Activated CD4-positive, alpha-beta T cell treated with anti-CD3 and anti-CD28 coated beads for 48 hours (primary cell): ENCODE results near the gene ABCA6.
"Not testable (repeated sequence)": the region's sequence is repeated elsewhere in the genome, so short reads cannot be mapped to it uniquely, and the experiment has no call there.

Experiments used
- DNase-seq: peaks from one replicate; pipeline ENCODE4 v3.0.0-alpha.2; 2020

ABCA6 gene

DNA sequence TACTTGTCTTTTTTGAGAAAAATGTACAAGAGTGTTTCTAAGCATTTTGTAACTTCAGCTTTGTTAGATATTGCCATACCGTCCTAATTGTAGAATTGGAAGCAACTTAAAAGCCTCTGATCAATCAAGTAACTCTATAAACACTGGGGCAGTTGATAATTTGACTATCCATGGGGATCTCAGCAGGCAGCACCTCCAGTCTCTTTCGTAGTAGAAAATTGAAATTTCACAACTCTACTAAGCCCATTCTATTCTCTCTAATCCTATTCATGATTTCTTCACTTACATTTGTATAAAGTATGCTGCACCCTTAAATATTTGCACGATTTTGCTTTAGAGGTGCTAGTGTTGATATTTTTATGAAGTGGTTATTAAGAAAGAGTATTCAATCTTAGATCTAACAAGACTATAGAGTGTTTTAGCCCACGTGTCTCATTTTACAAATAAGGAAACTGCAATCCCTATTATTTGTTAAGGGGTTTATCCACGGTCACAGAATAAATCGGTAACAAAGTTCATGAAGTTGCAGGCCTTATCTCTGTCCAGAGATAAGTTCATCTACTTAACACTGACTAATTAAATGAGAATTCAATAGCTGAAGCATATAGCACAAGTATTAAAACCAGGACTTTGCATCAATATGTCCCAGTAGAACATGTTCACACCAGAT is 10.9 kb downstream of the ABCA6 start:
- no peak for DNase-seq

DNA sequence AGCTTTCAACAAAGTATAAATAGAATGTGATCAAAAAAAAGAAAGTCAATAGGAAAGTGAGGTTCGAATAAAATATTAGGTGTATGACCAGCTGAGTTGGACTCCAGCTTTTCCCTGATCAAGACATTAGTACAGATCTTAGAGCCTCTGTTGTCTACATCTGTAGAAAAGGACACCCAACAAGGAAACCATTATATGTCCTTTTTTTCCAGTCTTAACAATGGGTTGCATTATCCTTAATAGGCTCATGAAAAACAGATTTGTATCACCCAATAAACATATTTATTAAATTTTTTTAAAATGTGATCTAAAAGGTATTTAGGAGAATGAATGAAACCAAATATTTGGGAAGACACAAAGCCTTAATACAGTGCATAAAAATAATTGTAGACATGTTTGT is 18.1 kb downstream of the ABCA6 start:
- DNase-seq: no peak

DNA sequence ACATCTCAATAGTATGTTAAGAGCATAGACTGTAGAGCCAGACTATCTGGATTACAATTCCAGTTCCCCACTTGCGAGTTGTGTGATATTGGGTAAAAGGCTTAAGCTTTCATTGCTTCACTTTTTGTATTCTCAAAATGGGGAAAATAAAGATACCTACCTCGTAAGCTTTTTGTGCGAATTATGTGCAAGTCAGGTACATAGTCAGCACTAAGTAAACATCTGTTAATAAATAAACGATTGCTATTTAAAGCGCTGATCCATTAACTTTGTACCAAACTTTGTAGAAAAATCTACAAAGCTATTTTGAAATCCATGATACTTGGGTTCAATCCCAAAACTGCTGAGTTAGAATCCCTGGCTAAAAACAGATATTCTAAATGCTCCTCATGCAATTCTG is 19.6 kb downstream of the ABCA6 start:
- DNase-seq: no peak

DNA sequence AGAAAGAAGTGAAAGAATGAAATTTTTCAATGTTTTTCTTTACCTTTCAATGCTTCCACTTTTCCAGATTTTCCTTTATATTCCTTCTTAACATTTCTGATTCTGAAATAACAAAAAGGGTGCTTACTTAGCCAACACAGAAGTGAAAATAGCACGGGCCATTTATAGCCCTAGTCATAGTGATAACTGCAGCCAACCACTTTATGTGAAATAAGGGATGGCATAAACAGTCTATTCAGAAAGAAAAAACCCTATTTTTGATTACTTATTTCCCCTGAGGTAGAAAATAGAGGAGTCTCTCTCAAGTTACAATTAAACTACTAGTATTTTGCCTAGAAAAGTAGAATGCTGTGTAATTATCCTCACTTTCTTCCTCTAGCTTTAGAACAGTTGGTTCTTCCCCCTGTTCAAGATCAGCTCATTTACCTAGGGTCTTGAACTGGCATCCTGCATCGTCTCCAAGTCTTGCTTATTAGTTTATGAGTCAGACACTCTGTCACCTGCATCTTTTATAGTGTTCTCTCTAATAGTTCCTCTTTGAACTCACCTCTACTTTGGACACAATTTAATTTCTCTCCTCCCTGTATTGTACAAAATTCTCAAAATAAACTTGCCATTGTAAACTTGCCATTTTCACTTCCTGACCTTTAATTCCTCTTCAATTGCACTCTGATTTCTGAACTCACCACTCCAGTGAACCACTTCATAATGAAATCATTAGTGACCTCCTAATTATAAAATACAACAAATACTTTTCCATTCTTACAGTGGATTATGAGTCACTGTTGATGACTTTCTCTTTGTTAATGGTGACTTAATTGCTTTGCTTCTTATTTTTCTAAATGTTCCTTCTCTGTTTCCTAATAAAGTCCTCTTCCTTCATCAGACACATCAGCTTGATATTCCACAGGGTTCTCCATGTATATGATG is 23.6 kb downstream of the ABCA6 start:
- no peak for DNase-seq

DNA sequence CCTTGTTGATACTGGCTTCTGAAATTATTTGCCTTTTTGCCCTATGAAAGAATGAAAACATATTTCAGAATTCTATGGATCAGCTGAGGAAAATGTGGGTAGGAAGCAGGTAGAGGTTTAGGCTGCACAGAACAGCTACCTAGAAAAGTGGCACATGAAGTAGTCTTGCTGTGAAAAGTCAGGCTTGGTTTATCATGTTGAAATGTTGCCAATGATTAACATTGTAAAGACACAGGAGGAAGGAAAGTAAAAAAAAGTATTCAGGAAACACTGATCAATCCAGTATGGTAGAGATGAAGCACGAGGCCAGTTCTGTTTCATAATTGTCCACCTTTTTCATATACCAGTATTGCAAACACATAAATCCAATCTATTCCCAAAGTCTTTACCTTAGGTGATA is 29.9 kb downstream of the ABCA6 start:
- no peak for DNase-seq

DNA sequence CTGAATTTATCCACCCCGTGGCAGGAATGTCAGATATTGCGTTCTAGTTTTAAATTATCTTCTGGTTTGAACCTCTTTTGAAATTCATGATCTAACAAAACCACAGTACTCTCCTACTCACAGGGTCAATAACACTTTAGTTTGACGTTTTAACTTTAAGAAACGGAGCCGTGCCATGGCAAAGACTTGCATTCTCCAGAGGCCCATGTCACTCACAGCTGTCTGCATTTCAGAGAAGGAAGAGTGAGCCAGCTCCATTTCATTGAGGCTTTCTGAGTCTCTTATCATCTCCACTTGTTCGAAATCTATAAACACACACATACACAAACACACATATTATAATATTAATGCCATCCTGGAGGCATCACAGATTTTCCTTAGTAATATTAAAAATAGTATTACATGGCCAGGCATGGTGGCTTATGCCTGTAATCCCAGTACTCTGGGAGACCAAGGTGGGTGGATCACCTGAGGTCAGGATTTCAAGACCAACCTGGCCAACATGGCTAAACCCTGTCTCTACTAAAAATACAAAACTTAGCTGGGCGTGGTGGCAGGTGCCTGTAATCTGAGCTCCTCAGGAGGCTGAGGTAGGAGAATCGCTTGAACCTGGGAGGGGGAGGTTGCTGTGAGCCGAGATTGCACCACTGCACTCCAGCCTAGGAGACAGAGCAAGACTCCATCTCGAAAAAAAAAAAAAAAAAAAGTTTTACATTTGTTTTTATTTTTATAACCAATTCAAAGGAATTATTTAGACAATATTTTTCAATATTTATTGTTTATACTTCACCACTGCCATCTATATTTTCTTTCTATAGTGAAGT is 35.6 kb downstream of the ABCA6 start:
- DNase-seq: no peak

DNA sequence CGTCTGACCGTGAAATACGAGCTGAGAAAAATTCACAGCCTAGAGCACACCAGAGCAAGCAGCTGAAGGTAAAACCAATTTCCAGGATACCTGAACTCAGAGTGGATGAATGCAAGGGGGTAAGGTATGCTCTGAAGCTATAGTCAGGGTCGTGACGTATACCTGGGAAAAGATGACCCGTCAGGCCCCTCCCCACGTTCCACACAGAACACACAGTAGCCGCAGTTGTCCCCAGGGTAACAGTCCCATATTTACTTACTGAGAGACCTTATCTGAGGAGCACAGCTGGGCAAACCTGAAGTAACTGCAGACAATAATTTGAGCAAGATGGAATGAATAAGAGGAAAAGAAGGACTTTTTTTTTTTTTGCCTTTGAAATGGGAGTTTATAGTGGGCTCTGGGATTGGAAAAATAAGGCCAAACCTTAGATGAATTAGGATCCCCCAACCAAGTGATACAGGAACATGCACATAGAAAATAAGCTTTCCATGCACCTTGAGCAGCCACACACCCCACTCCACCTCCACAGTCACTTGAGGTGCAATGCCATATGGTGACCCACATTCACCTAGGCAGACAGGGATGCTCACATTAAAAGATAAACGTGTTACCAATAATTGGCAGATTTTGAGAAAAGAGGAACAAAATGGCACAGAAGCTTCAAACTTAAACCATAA is 38.0 kb downstream of the ABCA6 start:
- no peak for DNase-seq

DNA sequence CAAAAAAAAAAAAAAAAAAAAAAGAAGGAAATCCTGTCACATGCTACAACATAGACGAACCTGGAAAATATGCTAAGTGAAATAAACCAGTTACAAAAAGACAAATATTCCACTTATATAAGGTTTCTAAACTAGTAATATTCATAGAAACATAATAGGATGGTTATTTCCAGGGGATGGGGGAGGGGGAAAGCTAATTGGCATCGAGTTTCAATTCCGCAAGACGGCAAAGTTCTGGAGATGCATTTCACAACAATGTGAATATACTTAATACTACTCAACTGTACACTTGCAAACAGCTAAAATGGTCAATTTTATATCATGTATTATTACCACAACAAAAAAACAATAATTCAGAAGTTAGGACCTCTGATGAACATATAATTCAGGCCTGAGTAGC is 43.1 kb downstream of the ABCA6 start:
- no peak for DNase-seq

DNA sequence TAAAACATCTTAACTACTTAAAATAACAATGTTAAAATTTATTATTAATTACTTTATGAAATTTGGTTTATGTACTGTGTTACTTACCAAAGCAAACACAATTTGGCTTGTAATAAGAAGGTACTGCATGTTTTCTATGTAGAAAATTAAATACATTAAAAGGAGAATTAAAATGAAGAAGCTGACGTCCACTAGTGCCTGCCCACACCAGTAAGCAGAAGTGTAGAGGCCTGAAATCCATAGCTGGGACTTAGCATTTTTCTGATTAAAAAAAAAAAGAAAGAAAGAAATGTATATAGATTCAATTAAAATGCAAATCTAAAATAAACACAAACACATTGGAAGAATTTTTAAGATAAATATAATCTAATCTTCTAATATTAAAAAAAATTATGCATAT is 45.2 kb downstream of the ABCA6 start:
- DNase-seq: no peak

DNA sequence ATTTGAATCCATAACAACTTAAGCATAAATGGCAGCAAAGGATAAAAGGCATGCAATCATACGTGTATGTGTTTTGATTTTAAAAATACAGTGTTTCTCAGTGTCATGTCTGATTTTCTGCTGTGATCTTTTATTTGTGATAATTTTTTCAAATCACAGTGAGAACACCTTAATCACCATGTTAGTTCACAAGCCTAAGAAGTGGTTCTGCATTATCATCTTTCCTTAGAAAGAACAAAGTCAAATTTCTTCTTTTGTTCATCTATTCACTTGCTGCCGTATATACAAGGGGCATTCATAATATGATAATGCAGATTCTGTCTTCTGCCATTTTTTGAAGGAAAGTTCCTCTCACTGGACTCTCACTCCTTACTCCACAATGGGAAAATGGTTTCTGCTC is 47.7 kb downstream of the ABCA6 start:
- DNase-seq: no peak

DNA sequence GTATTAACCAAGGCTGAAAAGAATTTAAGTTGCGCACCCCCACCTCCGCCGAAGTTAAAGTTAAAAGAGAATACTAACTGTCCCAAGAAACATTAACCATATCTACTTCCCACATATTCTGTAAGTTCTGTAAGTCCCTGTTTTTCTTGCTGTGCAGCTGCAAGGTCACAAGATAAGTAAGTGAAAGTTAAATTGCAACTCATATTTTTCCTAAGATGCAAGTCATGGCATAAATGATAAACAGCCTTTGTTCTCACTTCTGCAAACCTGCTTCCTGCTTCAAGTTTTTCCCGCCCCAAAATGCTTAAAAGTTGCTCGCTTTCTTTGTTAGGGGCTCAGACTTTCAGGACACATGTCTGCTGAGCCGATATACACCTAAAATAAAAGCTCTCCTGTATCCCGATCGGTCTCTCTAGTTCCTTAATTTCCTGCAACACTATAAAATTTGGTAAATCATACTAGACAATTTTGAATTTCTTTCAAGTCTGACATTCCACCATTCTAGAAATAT is 48.4 kb downstream of the ABCA6 start:
- no peak for DNase-seq

DNA sequence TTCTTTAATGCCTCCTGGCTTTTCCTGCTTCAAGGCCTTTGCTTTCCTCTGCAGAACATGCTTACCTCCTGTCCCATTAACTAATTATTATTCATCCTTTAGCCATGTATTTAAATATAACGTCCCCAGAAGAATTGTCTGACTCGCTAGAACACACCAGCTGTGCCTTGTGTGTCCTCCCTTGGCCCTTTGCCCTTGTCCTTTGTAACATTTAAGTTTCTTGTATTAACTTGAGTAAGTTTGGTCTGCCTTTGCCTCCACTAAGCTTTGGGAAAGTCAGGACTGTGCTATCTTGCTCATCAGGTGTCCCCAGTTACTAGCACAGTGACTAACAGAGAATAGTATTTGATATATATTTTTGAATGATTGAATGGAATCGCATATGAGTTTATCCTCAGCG is 51.3 kb downstream of the ABCA6 start:
- no peak for DNase-seq

DNA sequence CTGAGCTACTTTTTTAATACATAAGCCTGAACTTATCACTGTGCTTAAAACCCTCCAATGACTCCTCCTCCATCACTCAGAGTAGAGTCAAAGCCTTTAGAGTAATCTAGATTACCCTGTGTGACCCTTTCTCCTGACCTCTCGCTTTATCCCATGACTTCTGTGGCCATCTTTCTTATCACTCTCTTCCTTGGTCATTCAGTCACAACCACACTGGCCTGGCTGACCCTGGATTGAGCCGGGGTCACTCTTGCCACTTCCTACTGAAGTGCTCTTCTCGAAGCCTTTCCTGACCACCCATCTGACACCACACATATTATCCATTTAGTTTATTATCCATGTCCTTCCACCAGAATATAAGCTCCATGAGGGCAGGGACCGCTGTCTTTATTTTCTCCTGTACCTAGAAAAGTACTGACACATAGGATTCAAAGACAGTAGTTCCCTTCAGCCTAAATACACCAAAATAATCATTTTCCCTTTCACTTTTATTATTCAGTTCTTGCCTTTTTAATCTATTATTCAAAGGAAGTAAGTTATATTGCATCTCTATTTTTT is 53.0 kb downstream of the ABCA6 start:
- no peak for DNase-seq

DNA sequence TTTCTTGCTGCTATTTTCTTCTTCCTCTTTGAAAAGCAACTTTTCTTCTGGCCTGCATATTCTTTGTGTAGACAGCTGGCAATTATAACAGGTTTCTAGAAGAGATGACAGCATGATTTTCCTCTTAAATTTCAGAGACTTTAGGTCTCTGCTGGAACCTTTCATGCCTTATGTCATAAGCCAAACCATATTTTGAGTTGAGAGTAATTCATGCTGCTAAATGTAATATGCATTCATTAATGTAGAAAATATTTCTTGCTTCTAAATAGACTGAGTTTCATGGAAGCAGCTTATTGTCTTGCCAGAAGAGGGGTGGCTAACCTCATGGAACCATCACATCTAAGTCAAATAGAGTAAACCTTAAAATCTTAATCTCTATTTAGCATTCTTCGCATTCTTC is 55.1 kb downstream of the ABCA6 start:
- no peak for DNase-seq

DNA sequence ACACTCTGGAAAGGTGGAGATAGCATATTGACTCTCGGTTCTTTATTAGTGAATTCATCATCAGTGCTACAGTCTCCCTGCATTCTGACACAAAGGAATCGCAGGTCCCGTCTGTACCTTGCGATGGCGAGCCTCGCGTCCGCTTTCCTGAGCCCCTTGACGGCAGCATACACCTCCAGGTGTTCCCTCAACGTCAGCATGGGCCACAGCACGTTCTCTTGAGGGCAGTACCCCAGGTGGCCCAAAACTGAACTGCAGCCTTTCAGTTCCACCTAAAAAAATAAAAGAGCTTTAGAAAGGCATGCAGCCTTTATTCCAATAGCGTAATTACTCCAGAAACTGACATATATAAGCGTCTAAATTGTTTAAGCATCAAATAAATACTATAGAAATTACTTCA is 56.8 kb downstream of the ABCA6 start:
- DNase-seq: peak; percentile 2

DNA sequence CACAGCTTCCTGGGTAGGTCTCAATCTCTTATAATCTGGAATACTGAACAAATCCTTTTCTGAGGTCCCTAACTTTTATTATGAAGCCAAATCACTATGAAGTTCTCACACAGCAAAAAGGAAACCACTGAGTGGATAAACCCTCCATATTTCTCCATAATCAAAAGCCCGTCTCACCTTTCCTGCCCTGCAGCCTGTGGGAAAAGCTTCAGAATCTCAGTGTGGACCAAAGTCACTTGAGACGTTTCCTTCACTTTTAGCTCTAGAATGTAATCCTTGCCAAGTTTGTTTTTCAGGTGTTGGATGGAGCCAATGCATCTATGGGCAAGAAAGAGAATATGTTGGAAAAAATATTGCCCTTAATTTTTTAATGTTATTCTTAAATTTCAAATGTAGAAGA is 59.0 kb downstream of the ABCA6 start:
- no peak for DNase-seq

DNA sequence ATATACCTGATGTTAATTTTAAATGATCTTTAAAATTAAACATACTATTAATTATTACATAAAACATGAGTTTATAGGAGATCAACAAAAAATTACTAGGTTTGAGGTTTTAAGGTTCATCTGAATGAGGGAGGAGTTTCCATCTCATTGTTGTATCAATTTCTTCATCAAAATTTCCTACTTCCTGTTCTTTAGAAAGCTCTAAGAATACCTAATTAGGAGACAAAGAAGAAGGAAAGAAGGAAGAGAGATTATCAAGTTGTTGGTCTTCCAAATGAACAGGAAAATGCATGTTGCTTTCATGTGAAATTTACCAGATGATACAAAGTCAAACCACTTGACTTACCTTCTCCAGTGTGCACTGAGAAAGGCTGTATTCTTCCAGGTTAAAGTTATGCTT is 62.8 kb downstream of the ABCA6 start:
- no peak for DNase-seq

DNA sequence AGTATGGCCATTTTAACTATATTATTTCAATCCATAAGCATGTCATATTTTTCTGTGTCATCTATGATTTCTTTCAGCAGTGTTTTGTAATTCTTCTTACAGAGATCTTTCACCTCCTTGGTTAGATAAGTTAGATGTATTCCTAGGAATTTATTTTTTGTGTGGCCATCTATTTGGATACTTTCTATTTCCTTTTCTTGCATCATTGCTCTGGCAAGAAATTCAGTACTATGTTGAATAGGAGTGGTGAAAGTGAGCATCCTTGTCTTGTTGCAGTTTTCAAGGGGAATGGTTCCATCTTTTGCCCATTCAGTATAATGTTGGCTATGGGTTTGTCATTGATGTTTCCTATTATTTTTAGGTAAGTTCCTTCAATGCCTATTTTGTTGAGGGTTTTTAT is 65.9 kb downstream of the ABCA6 start:
- DNase-seq: no peak

DNA sequence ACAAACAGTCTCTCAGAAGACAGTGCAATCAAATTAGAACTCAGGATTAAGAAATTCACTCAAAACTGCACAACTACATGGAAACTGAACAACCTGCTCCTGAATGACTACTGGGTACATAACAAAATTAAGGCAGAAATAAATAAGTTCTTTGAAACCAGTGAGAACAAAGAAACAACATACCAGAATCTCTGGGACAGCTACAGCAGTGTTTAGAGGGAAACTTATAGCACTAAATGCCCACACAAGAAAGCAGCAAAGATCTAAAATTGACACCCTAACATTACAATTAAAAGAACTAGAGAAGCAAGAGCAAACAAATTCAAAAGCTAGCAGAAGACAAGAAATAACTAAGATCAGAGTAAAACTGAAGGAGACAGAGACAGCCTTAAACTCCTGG is 68.3 kb downstream of the ABCA6 start:
- not testable (repeated sequence) for DNase-seq

DNA sequence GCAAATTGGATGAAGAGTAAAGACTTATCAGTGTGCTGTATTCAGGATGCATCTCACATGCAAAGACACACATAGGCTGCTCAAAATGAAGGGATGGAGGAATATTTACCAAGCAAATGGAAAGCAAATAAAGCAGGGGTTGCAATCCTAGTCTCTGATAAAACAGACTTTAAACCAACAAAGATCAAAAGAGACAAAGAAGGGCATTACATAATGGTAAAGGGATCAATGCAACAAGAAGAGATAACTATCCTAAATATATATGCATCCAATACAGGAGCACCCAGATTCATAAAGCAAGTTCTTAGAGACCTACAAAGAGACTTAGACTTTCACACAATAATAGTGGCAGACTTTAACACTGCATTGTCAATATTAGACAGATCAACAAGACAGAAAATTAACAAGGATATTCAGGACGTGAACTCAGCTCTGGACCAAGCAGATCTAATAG is 68.9 kb downstream of the ABCA6 start:
- DNase-seq: not testable (repeated sequence)

DNA sequence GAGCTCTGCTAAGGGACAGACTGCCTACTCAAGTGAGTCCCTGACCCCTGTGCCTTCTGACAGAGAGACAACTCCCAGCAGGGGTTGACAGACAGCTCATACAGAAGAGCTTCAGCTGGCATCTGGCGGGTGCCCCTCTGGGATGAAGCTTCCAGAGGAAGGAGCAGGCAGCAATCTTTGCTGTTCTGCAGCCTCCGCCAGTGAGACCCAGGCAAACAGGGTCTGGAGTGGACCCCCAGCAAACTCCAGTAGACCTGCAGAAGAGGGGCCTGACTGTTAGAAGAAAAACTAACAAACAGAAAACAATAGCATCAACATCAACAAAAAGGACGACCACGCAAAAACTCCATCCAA is 70.5 kb downstream of the ABCA6 start:
- DNase-seq: not testable (repeated sequence)
